ENCODE data around the gene MCM3.

The MCM3 gene

DNA sequence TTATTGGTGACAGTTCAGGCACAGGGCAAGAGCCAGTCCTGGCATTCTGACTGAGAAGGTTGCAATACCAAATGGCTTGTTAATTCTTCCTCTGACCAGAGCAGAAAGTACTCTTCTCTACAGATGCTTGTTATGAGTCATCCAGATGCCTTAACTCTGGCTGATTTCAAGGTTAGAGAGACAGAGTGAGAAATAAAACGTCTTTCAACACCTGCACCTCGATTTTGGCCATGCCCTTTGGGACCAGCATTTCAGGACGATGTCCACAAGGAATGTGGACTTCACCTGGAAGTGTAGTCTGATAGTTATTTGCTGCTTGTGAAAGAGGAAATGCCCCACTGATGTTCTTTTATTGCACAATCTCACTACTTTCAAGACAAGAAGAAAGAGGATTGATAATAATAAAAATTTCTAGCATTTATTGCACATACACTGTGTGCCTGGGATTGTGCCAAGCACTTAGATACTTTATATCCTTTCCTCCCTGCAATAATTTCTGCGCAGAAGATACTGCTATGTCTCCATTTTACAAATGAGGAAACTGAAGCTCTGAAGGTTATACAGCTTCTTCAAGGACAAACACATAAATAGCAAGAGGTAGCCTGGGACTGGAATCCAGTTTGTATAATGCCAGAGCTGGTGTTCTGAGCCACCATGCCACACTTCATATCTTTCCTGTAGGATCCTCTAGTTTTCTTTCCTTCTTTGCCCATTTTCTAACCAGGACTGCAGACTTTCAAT, 33.5 kb upstream of the MCM3 start:
- Histone ChIP-seq H3K4me1 (ENCODE audit: insufficient read depth, low read length, severe bottlenecking) (peaks cover 35% of the 10 kb centered on the region), H3K9me2 (ENCODE audit: low read depth, low read length) (no peaks in the 10 kb centered on the region), H3K9me3 (ENCODE audit: low read length) (no peaks in the 10 kb centered on the region), H3K4me2 (ENCODE audit: low read length) (no peak overlapping the region), H3K36me3 (ENCODE audit: insufficient read depth, low read length) (no peaks in the 10 kb centered on the region), H3K27me3 (ENCODE audit: insufficient read depth, low read length) (no peaks in the 10 kb centered on the region), H3F3A (ENCODE audit: insufficient read depth, low read length) (no peaks in the 10 kb centered on the region), H3K27ac (ENCODE audit: low read depth, low read length, poor library complexity, severe bottlenecking) (peak overlapping the region; percentile 51), H2AFZ (ENCODE audit: low read length) (peak overlapping the region; percentile 72; the same call in 1 of the 2 replicates), H4K20me1 (ENCODE audit: insufficient read depth, low read length) (no peaks in the 10 kb centered on the region), H3K9ac (ENCODE audit: low read length) (no peak overlapping the region), H3K4me3 (ENCODE audit: low read depth, low read length, poor library complexity, severe bottlenecking) (no peak overlapping the region), H3K79me2 (ENCODE audit: insufficient read depth, low read length) (no peaks in the 10 kb centered on the region)
- TF ChIP-seq EZH2 (IDR thresholded peaks at IDR 0.05; ENCODE audit: borderline replicate concordance, low read length) (no peak), CTCF (IDR thresholded peaks at IDR 0.05; ENCODE audit: low read length) (no peak)

- Histone ChIP-seq H4K20me1 (ENCODE audit: insufficient read depth, low read length) (no peaks in the 10 kb centered on the region), H3F3A (ENCODE audit: insufficient read depth, low read length) (no peaks in the 10 kb centered on the region), H3K4me2 (ENCODE audit: low read length) (no peak overlapping the region), H3K27me3 (ENCODE audit: insufficient read depth, low read length) (no peaks in the 10 kb centered on the region), H3K4me1 (ENCODE audit: insufficient read depth, low read length, severe bottlenecking) (peaks cover 27% of the 10 kb centered on the region), H3K79me2 (ENCODE audit: insufficient read depth, low read length) (no peaks in the 10 kb centered on the region), H3K27ac (ENCODE audit: low read depth, low read length, poor library complexity, severe bottlenecking) (no peak overlapping the region), H3K4me3 (ENCODE audit: low read depth, low read length, poor library complexity, severe bottlenecking) (no peak overlapping the region), H3K9ac (ENCODE audit: low read length) (no peak overlapping the region), H3K9me2 (ENCODE audit: low read depth, low read length) (no peaks in the 10 kb centered on the region), H2AFZ (ENCODE audit: low read length) (no peak overlapping the region), H3K9me3 (ENCODE audit: low read length) (no peaks in the 10 kb centered on the region), H3K36me3 (ENCODE audit: insufficient read depth, low read length) (no peaks in the 10 kb centered on the region)
- no peak for TF ChIP-seq EZH2 (IDR thresholded peaks at IDR 0.05; ENCODE audit: borderline replicate concordance, low read length)
- TF ChIP-seq CTCF (IDR thresholded peaks at IDR 0.05; ENCODE audit: low read length) = no peak
Observed at GRCh38 chr6:52317211-52317610, 32.7 kb upstream of the MCM3 start.

DNA sequence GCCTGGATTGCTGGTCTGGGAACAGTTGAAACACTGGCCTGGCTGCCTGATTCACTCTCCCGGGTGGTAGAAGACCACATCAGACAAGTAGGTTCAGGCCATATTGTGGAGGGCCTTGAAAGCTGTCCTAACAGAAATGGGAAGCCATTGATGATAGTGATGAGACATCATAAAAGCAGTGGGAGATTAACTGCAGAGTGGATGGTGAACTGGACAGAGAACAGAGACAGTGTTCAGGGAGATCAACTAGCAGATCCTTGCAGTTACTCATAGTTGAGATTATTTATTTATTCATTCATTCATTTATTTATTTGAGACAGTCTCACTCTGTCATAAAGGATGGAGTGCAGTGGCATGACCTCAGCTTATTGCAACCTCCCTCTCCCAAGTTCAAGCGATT, 30.2 kb upstream of the MCM3 start:
- Histone ChIP-seq H2AFZ (ENCODE audit: low read length) (no peak overlapping the region), H3K9ac (ENCODE audit: low read length) (no peak overlapping the region)
- TF ChIP-seq EZH2 (IDR thresholded peaks at IDR 0.05; ENCODE audit: borderline replicate concordance, low read length) (no peak), CTCF (IDR thresholded peaks at IDR 0.05; ENCODE audit: low read length) (no peak)

More for the DNA sequence above, 30.2 kb upstream of the MCM3 start:
- Histone ChIP-seq H3K36me3 (ENCODE audit: insufficient read depth, low read length) (no peaks in the 10 kb centered on the region), H3K27me3 (ENCODE audit: insufficient read depth, low read length) (no peaks in the 10 kb centered on the region), H3K4me3 (ENCODE audit: low read depth, low read length, poor library complexity, severe bottlenecking) (no peak overlapping the region), H3K4me1 (ENCODE audit: insufficient read depth, low read length, severe bottlenecking) (peaks cover 19% of the 10 kb centered on the region), H3K9me2 (ENCODE audit: low read depth, low read length) (no peaks in the 10 kb centered on the region), H3K79me2 (ENCODE audit: insufficient read depth, low read length) (no peaks in the 10 kb centered on the region), H3K4me2 (ENCODE audit: low read length) (no peak overlapping the region), H3F3A (ENCODE audit: insufficient read depth, low read length) (no peaks in the 10 kb centered on the region), H3K27ac (ENCODE audit: low read depth, low read length, poor library complexity, severe bottlenecking) (no peak overlapping the region), H4K20me1 (ENCODE audit: insufficient read depth, low read length) (no peaks in the 10 kb centered on the region), H3K9me3 (ENCODE audit: low read length) (no peaks in the 10 kb centered on the region)

Measured in OCI-LY1 (cell line).